Stromal cell of bone marrow (primary cell): ENCODE measurements around the gene NLRC5.

Experiments
- DNase-seq: peaks from one replicate; pipeline ENCODE4 v3.0.0-alpha.2; 2012; ENCODE audit warnings: low read depth

NLRC5 gene

DNA sequence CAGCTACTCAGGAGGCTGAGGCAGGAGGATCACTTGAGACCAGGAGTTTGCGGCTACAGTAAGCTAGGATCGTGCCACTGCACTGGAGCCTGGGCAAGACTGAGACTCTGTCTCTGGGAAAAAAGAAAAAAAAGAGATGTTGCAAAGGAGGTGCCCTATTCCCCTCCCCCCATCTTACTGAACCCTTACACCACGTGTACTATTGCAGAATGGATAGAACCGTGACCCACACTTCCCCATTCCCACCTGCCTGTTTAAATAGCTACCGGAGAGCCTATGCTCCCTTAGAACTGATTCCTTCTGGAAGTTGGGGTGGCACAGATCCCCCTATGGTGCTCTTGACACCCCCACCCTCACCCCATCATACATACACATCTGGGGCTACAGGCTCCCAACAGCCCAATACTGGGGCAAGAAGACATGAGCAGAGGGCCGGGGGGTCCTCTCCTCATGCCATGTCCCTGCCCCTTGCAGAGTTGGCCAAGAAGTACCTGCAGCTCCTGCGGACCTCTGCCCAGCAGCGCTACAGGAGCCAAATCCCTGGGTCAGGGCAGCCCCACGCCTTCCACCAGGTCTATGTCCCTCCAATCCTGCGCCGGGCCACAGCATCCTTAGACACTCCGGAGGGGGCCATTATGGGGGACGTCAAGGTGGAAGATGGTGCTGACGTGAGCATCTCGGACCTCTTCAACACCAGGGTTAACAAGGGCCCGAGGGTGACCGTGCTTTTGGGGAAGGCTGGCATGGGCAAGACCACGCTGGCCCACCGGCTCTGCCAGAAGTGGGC, 35.7 kb downstream of the NLRC5 start:
- no peak for DNase-seq

DNA sequence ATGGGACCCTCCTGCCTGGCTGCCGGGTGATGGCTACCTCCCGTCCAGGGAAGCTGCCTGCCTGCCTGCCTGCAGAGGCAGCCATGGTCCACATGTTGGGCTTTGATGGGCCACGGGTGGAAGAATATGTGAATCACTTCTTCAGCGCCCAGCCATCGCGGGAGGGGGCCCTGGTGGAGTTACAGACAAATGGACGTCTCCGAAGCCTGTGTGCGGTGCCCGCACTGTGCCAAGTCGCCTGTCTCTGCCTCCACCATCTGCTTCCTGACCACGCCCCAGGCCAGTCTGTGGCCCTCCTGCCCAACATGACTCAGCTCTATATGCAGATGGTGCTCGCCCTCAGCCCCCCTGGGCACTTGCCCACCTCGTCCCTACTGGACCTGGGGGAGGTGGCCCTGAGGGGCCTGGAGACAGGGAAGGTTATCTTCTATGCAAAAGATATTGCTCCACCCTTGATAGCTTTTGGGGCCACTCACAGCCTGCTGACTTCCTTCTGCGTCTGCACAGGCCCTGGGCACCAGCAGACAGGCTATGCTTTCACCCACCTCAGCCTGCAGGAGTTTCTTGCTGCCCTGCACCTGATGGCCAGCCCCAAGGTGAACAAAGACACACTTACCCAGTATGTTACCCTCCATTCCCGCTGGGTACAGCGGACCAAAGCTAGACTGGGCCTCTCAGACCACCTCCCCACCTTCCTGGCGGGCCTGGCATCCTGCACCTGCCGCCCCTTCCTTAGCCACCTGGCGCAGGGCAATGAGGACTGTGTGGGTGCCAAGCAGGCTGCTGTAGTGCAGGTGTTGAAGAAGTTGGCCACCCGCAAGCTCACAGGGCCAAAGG, 36.8 kb downstream of the NLRC5 start:
- DNase-seq: no peak

DNA sequence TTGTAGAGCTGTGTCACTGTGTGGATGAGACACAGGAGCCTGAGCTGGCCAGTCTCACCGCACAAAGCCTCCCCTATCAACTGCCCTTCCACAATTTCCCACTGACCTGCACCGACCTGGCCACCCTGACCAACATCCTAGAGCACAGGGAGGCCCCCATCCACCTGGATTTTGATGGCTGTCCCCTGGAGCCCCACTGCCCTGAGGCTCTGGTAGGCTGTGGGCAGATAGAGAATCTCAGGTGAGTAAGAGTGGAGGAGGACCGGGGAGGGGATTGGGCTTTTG, 37.4 kb downstream of the NLRC5 start:
- no peak for DNase-seq

DNA sequence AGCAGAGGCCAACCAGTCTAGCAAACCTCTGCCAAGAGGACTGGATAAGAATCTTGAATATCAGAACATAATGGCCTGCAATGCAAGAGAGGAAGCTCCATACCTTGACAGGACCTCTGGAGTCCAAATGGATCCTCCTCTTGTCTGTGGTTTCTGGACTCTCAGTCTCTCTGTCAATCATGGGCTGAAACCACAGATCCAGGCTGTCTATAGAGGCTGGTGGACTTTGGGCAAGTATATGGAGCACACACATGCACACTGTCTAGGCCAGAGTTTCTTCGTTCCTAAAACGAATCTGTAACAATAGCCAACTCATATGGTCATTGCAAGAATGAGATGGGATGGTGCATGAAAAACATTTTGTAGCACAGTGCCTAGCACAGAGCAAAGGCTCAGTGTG, 37.7 kb downstream of the NLRC5 start:
- DNase-seq: no peak

DNA sequence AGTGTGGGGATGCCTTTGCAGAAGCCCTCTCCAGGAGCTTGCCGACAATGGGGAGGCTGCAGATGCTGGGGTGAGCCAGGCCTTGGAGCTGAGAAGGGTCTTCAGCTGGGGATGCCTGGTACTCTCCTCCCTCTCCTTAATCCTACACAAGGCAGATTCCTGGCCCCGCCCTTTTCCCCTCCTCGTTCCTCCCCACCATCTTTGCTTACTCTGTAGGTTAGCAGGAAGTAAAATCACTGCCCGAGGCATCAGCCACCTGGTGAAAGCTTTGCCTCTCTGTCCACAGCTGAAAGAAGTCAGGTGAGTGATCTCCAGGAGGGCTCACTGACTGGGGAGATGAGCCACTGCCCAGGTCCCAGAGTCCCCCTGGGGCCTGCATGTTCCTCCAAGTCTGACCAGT, 38.7 kb downstream of the NLRC5 start:
- no peak for DNase-seq

DNA sequence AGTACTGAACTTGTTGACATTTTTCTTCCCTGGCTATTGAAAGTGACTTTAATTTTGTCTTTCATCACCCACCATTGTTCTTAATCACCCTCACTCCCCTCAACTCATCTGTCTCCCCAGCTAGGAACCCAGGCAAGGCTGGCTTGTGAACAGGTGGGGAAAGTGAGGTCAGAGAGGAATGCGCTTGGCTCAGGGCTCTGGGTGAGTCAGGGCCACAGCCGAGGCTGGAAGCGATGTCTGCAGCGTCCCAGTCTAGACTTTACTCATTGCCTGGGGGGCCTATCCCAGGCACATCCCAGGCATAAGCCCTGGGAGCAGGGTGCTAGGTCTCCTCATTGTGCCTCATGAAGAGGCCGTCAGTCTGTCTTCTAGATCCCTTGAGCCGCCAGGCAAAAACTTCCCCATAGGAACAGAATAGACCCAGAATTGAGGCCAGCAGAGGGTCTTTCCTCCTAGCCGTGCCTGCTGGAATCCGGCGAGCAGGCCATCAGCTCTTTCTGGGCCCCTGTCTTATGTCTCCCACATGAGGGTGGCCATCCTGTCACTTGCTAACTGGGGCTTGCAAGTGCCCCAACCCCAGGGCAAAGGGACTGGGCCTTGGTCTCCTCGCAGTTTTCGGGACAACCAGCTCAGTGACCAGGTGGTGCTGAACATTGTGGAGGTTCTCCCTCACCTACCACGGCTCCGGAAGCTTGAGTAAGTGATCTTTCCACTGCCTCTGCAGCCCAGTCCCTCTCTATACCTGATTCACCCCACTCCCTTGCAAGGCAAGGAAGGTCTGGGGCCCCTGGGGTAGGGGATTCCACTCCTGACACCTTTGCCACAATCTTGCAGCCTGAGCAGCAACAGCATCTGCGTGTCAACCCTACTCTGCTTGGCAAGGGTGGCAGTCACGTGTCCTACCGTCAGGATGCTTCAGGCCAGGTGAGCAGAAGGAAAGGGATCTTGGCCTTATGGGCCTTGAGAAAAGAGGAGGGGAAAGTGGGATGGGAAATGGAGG, 40.1 kb downstream of the NLRC5 start:
- no peak for DNase-seq

DNA sequence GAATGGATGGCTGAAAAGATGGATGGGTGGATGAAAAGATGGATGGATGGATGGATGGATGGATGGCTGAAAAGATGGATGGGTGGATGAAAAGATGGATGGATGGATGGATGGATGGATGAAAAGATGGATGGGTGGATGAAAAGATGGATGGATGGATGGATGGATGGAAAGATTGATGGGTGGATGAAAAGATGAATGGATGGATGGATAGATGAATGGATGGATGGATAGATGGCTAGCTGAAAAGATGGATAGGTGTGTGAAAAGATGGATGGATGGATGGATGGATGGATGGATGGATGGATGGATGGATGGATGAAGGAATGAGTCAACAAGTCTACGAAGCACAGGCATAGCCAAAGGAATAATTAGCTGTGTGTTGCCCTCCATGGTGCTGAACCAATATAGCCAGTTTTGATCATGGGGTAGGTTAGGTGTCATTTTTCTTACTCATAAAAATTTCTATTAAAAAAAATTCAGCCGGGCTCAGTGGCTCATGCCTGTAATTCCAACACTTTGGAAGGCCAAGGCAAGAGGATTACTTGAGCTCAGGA, 41.1 kb downstream of the NLRC5 start:
- DNase-seq: no peak

DNA sequence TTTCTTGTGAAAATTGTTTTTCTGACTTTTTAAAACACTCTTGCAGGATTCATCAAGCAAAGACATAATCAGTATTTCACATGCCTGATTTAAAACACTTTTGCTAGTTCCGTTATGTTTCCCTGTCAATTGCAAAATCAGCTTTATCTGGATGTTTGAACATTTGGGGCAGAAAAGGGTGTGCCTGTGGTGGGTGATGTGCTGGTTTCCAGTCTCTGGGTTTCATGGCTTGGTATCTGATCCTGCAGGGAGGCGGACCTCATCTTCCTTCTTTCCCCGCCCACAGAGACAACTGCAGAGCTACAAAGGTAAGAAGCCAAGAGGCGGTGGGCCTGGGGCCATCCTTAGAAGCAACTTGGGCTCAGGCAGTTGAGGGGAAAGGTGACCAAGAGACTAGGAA, 41.8 kb downstream of the NLRC5 start:
- DNase-seq: no peak

DNA sequence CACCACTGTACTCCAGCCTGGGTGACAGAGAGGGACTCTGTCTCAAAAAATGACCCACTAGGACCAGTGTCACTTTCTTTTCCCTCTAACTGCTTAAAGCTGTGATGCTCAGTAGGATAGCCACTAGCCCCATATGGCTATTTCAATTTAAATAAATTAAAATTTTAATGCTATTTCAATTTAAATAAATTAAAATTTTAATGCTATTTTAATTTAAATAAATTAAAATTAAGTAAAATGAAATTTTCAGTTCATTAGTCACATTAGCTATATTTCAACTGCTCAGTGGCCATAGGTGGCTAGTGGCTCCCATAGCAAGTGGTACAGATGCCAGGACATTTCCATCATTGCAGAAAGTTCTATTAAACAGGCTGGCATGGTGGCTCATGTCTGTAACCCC, 43.0 kb downstream of the NLRC5 start:
- DNase-seq: no peak

DNA sequence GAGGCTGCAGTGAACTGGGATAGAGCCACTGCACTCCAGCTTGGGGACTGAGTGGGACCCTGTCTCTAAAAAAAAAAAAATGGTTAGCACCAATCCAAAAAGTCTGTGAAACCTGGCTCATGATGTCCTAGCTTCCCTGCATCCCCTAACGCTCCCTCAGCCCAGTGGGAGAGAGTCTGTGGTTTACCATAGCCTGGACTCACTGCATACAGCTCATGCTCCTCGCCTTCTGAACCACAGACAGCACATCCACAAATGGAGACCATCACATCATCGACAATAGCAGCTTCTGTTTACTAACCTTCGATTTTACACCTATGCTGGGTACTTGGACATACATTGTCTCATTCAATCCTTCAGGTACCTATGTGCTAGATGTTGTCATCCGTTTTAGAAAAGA, 43.6 kb downstream of the NLRC5 start:
- DNase-seq: no peak

DNA sequence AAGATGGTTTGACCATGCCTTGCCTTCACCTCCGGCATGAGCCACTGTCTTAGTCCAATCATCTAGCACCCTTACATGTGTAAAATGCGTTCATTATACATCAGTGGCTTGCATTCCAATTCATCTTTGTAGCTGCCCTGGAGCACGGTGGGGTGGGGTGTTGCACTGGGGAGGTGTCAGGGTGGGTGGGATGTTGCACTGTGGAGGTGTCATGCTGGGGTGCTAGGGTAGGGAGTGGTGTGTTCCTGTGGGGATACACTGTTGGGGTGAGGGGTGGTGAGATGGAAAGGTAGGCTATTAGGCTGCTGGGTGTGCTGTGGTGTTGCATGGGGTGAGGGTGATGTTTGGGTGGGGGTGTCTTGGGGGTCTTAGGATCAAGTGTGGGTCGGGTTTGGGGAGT, 47.0 kb downstream of the NLRC5 start:
- no peak for DNase-seq

DNA sequence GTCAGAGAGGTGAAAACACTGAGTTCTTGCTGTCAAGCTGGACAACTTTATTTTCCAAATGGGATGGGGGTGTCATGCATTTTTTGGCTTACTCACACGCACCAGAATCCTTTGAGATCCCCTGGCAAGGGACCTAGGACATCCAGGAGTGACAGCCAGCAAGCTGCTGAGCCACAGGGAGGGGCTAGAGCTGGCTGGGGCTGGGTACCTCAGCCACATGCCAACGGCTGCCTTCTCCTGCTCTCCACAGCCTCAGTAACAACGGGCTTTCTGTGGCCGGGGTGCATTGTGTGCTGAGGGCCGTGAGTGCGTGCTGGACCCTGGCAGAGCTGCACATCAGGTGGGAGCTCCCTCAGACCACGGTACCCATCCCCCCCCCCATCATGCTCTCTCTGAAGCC, 47.6 kb downstream of the NLRC5 start:
- no peak for DNase-seq

DNA sequence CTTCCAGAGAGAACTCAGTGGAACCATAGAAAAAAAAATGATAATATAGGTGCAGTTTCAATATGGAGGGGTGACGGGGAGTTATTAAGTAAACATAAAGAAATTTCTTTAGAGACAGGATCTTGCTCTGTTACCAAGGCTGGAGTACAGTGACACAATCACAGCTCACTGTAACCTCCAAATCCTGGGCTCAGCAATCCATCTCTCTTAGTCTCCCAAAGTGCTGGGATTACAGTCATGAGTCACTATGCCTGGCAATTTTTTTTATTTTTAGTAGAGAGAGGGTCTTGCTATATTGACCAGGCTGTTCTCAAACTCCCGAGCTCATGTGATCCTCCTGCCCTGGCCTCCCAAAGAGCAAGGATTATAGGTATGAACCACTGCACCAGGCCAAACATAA, 48.8 kb downstream of the NLRC5 start:
- no peak for DNase-seq

DNA sequence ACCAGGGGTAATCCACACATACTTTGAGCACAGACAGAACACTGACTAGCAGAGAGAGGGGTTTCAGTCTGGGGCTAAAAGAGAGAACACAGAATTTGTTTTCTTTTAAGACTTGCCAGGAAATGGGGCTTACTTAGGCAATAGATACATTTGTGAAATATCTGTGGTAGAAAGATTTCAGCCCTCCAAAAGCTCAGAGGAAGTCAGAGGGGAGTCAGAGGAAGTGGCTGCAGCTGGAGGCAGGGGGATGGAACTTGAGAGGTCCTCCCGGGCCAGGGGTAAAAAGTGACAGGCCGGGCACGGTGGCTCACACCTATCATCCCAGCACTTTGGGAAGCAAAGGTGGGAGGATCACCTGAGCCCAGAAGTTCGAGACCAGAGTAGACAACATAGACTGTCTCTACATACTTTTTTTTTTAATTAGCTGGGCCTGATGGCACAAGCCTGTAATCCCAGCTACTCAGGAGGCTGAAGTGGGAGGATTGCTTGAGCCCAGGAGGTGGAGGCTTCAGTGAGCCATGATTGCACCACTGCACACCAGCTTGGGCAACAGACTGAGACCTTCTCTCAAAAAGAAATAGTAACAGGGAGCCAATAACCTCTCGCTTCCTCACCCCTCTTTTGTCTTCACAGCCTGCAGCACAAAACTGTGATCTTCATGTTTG, 49.9 kb downstream of the NLRC5 start:
- peak; percentile 25 for DNase-seq

DNA sequence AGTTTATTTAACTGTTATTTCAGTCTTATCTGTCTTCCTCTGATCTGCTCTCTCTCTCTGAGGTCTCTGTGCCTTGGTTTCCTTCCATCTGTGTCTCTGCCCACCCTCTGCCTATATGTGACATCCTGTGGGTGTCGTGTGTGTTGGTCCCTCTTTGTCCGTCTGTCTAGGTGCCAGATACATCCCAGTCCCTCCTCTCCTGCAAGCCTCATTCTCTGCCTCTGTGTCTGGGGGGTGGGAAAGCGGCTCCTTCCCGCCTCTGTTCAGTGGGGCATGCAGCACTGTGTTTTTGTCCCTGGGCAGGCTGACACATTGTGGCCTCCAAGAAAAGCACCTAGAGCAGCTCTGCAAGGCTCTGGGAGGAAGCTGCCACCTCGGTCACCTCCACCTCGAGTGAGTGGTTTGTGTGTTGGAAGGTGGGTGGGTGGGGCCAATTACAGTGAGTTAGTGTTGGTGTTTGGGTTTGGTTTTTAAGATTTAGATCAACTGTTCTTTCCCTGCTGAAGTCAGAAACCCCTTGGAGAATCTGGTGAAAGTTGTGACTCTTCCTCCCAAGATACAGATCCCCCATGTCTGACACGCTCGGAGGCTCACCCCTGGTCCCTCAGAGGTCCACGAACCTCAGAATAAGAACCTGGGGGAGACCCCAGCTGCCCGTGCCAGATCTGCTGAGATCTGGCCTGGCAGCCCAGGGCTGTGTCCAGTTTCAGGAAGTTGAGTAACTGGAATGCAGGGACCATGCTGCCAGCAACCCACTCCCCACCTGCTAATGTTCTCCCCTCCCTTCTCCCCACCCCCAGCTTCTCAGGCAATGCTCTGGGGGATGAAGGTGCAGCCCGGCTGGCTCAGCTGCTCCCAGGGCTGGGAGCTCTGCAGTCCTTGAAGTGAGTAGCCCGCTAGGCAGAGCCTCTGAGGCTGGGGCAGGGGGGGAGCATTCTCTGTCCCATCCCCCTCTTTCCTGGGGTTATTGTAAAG, 52.1 kb downstream of the NLRC5 start:
- no peak for DNase-seq

DNA sequence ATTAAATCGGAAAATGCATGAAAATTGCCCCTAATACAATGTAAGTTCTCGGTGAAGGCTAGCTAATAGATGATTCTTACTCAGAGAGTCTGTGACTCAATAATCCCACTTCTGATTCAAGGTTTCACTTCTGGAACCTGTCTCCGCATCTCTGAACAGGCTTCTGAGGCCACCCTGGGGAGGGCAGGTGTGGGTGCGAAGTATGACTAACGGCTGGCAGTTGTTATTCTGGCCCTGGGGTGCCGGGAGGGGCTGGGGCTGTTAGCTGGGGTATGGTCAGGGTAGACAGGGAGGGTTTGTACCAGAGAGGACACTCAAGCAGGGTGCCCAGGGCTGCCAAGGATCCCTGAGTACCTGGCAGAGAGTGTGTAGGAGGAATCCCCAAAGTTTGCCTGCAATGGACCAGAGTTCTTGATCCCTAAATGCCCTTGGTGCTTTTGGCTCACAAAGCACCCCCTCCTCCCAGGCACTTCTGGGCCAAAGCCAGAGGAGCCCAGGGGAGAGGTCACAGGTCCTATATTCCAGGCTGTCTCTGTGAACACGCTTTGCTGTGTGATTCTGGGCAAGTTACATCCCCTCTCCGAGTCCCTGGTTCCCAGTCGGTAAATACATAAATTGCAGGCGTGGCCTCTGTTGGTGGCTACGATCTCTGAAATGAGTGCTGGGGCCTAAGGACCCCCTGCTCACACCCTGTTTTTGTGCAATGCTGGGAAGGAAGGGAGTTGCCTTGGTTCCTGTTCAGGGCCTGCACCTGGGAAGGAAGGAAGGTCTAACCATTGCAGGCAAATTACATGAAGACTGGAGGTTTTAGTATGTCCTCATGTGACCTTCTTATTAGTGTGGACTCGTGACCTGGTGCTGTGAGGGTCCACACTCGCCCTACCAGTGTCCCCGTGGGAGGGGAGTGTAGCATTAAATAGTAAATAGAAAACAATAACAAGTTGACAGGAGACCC, 53.1 kb downstream of the NLRC5 start:
- no peak for DNase-seq

DNA sequence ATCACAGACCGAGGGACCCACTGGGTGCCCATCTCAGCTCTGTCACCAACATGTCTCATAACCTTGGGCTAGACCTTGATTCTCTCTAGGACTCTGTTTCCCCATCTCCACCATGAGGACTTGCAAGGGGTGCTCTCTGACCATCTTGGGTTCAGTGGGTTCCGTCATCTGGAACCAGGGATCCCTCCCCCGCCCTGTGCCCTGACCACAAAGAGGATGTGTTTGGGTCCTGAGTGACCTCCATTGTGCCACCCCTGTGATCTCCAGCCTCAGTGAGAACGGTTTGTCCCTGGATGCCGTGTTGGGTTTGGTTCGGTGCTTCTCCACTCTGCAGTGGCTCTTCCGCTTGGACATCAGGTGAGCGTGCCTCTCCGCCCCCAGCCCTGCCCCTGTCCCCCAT, 53.9 kb downstream of the NLRC5 start:
- DNase-seq: no peak

DNA sequence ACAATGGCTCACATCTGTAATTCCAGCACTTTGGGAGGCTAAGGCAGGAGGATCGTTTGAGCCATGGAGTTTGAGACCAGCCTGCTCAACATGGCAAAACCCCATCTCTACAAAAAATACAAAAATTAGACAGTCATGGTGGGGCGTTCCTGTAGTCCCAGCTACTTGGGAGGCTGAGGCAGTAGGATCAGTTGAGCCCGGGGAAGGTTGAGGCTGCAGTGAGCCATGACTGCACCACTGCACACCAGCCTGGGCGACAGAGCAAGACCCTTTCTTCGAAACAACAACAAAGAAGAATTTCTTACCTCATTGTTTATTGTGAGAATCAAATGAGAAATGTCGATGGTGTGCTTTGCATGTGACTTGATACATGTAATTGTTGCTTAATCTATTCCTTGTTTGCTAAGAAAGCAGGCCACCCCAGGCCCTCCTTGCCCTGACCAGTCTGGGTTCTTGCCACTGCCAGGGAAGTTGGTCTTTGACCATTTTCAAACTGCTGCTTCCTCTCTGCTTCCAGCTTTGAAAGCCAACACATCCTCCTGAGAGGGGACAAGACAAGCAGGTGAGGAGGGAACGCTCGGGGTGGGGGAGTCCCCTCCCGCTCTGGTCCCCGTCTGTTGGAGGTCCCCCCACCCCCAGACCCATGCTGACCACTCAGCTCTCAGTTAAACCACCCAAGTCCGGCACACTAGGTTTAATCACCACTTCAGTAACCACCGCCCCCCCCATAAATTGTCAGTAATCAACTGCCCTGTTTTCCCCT, 55.8 kb downstream of the NLRC5 start:
- DNase-seq: no peak
